NCI-H226 (cell line): ENCODE results near the gene SEL1L3.

Source experiments
- DNase-seq: peaks from one replicate; pipeline ENCODE4 v3.0.0-alpha.2; 2015

SEL1L3 gene

GRCh38 chr4:25727711-25728493, 134.9 kb downstream of the SEL1L3 start:
- DNase-seq: no peak

GRCh38 chr4:25725870-25726269, 136.9 kb downstream of the SEL1L3 start:
- DNase-seq: no peak

GRCh38 chr4:25723409-25723808, 139.4 kb downstream of the SEL1L3 start:
- DNase-seq: no peak

- no peak for DNase-seq
These were observed 139.8 kb downstream of the SEL1L3 start for GRCh38 chr4:25722964-25723363.

- DNase-seq: no peak
These were observed 149.0 kb downstream of the SEL1L3 start for GRCh38 chr4:25713812-25714211.

GRCh38 chr4:25712611-25713010, 150.2 kb downstream of the SEL1L3 start:
- DNase-seq: no peak

- no peak for DNase-seq
These were observed 152.2 kb downstream of the SEL1L3 start for GRCh38 chr4:25710637-25711036.

- no peak for DNase-seq
These were observed 158.3 kb downstream of the SEL1L3 start for GRCh38 chr4:25704516-25704915.

GRCh38 chr4:25703731-25704388, 158.9 kb downstream of the SEL1L3 start:
- DNase-seq: peak; percentile 64

GRCh38 chr4:25702848-25703247, 159.9 kb downstream of the SEL1L3 start:
- peak; percentile 80 for DNase-seq

GRCh38 chr4:25700661-25701060, 162.1 kb downstream of the SEL1L3 start:
- no peak for DNase-seq

- no peak for DNase-seq
These were observed 165.3 kb downstream of the SEL1L3 start for GRCh38 chr4:25697516-25697915.
